Measurements from ENCODE around the gene ARRDC2.

DNA sequence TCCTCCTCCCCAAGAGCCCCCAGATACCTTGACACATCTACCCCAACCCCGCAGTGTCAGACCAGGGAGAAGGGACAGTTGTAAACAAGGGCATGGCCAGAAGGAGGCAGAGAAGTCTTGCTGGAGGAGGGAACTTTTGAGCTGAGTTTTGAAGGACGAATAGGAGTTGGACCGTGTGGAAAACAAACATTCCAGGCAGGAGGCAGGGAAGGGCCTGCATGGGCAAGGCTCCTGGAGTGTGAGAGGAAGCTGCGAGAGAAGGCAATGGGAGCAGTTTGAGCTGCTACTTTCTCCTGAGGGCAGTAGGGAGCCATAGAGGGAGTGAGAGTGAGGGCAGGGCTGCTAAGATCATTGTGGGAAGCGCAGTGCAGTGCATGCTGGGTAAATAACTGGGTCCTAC is 55.5 kb downstream of the ARRDC2 start:
- TF ChIP-seq CTBP1 (IDR thresholded peaks at IDR 0.05; ENCODE audit: borderline replicate concordance) (no peak), ELF4 (IDR thresholded peaks at IDR 0.05) (no peak), SUZ12 (IDR thresholded peaks at IDR 0.05) (no peak), ARNT (IDR thresholded peaks at IDR 0.05) (no peak), ZNF384 (IDR thresholded peaks at IDR 0.05) (no peak)
- TF ChIP-seq, protein P1, sequence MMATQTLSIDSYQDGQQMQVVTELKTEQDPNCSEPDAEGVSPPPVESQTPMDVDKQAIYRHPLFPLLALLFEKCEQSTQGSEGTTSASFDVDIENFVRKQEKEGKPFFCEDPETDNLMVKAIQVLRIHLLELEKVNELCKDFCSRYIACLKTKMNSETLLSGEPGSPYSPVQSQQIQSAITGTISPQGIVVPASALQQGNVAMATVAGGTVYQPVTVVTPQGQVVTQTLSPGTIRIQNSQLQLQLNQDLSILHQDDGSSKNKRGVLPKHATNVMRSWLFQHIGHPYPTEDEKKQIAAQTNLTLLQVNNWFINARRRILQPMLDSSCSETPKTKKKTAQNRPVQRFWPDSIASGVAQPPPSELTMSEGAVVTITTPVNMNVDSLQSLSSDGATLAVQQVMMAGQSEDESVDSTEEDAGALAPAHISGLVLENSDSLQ (IDR thresholded peaks at IDR 0.05): no peak

Measured in HEK293T (cell line).